Measurements from ENCODE around the gene GZF1.

GZF1 gene

GRCh38 chr20:23419657-23419994, 57.6 kb downstream of the GZF1 start:
- H4K20me1 ChIP-seq (ENCODE audit: insufficient read depth, low read length): peaks cover 13% of the 10 kb centered on the region; the same call in 1 of the 2 replicates
- H3K4me2 ChIP-seq (ENCODE audit: low read length): peak overlapping the region; percentile 79
- H3K4me1 ChIP-seq (ENCODE audit: low read length): peaks cover 14% of the 10 kb centered on the region
- H2AFZ ChIP-seq (ENCODE audit: low read depth, low read length): no peak overlapping the region
- H3K9ac ChIP-seq (ENCODE audit: low read length): peak overlapping the region; percentile 83
- H3K36me3 ChIP-seq (replicated peaks; ENCODE audit: low read depth, low read length): no peaks in the 10 kb centered on the region
- TF ChIP-seq EZH2phosphoT487 (IDR thresholded peaks at IDR 0.05; ENCODE audit: low read depth) (no peak), CTCF (IDR thresholded peaks at IDR 0.05; ENCODE audit: low read depth, low read length) (no peak)
- no peak overlapping the region for H3K27ac ChIP-seq (ENCODE audit: low read length)
- H3K79me2 ChIP-seq (ENCODE audit: low read length): peaks cover 24% of the 10 kb centered on the region
- no peaks in the 10 kb centered on the region for H3K9me3 ChIP-seq (ENCODE audit: insufficient read depth, low read length)
- H3K27me3 ChIP-seq (ENCODE audit: low read depth, low read length): no peaks in the 10 kb centered on the region
- H3K4me3 ChIP-seq (ENCODE audit: low read length): peak overlapping the region; percentile 87

- H3K4me1 ChIP-seq (ENCODE audit: low read length): peaks cover 14% of the 10 kb centered on the region
- peaks cover 13% of the 10 kb centered on the region; the same call in 1 of the 2 replicates for H4K20me1 ChIP-seq (ENCODE audit: insufficient read depth, low read length)
- no peaks in the 10 kb centered on the region for H3K36me3 ChIP-seq (replicated peaks; ENCODE audit: low read depth, low read length)
- H3K27me3 ChIP-seq (ENCODE audit: low read depth, low read length): no peaks in the 10 kb centered on the region
- H3K4me2 ChIP-seq (ENCODE audit: low read length): peak overlapping the region; percentile 79
- peak overlapping the region; percentile 87 for H3K4me3 ChIP-seq (ENCODE audit: low read length)
- H3K79me2 ChIP-seq (ENCODE audit: low read length): peaks cover 24% of the 10 kb centered on the region
- no peak for TF ChIP-seq EZH2phosphoT487 (IDR thresholded peaks at IDR 0.05; ENCODE audit: low read depth)
- H2AFZ ChIP-seq (ENCODE audit: low read depth, low read length): no peak overlapping the region; the same call in 1 of the 2 replicates
- no peaks in the 10 kb centered on the region for H3K9me3 ChIP-seq (ENCODE audit: insufficient read depth, low read length)
- 0 out of 2 replicates have a peak overlapping the region, but pooled peaks have one; percentile 21 for H3K27ac ChIP-seq (ENCODE audit: low read length)
- H3K9ac ChIP-seq (ENCODE audit: low read length): peak overlapping the region; percentile 83
These were observed 58.3 kb downstream of the GZF1 start for GRCh38 chr20:23419995-23420901.

- Histone ChIP-seq H3K4me1 (ENCODE audit: low read length) (peaks cover 14% of the 10 kb centered on the region), H3K36me3 (replicated peaks; ENCODE audit: low read depth, low read length) (no peaks in the 10 kb centered on the region), H4K20me1 (ENCODE audit: insufficient read depth, low read length) (peaks cover 13% of the 10 kb centered on the region; the same call in 1 of the 2 replicates), H3K27ac (ENCODE audit: low read length) (0 out of 2 replicates have a peak within 1 kb of the TSS, but pooled peaks have one; percentile 21), H3K27me3 (ENCODE audit: low read depth, low read length) (no peaks in the 10 kb centered on the region), H3K9me3 (ENCODE audit: insufficient read depth, low read length) (no peaks in the 10 kb centered on the region), H3K9ac (ENCODE audit: low read length) (peak within 1 kb of the TSS; percentile 83), H3K4me3 (ENCODE audit: low read length) (peak within 1 kb of the TSS; percentile 87), H3K79me2 (ENCODE audit: low read length) (peaks cover 17% of the 10 kb centered on the region), H3K4me2 (ENCODE audit: low read length) (peak within 1 kb of the TSS; percentile 90), H2AFZ (ENCODE audit: low read depth, low read length) (peak within 1 kb of the TSS; percentile 98)
- TF ChIP-seq EZH2phosphoT487 (IDR thresholded peaks at IDR 0.05; ENCODE audit: low read depth) (no peak), CTCF (IDR thresholded peaks at IDR 0.05; ENCODE audit: low read depth, low read length) (peak; percentile 29)
These were observed 59.3 kb downstream of the GZF1 start, which contains the start of gene NAPB for GRCh38 chr20:23420943-23421931. NAPB (minus strand) TSS chr20:23421488; CDS start chr20:23421402, 86 bp downstream.
